ENCODE data around the gene CAPN10. TPM values are rescaled to one million over a fixed set of nuclear protein-coding genes. Genes with fewer than 3 reads are reported as not detected.
"Not testable (repeated sequence)": the region's sequence is repeated elsewhere in the genome, so short reads cannot be mapped to it uniquely, and the experiment has no call there.

CAPN10 gene
- polyA plus RNA-seq (2013), result 23.0 TPM

GRCh38 chr2:240586198-240586918 lies at the start of gene CAPN10:
TSS of gene CAPN10 (plus strand) at chr2:240586734. CDS start at chr2:240586912, 178 bp downstream.
- peaks cover 0 to 2% (median 0%) of the 10 kb centered on the region in 5 experiments for H3K9me3 ChIP-seq (ENCODE audit: control extremely low read depth in 1 of 5, control insufficient read depth in 4 of 5, insufficient read depth in 2 of 5, low read depth in 1 of 5, low read length in 4 of 5)
- peak within 1 kb of the TSS; percentile 58 to 84 for H3K27ac ChIP-seq (ENCODE audit: insufficient read depth in 1 of 2, low read depth in 1 of 2, low read length in 2 of 2, poor library complexity in 1 of 2, severe bottlenecking in 2 of 2)
- H3K27me3 ChIP-seq (replicated peaks in 2 of 5; ENCODE audit: control insufficient read depth in 4 of 5, insufficient read depth in 5 of 5, low read length in 4 of 5), result no peaks in the 10 kb centered on the region
- peaks cover 5 to 25% (median 20%) of the 10 kb centered on the region in 4 experiments for H3K36me3 ChIP-seq (ENCODE audit: control insufficient read depth in 4 of 4, insufficient read depth in 4 of 4, low read length in 3 of 4)
- peak within 1 kb of the TSS; percentile 68 to 97 (median 90) for H3K4me3 ChIP-seq (ENCODE audit: control insufficient read depth in 1 of 7, extremely low read depth in 1 of 7, insufficient read depth in 4 of 7, low read depth in 2 of 7, low read length in 6 of 7)
- DNase-seq, result peak; percentile 91 to 95 (median 95)
- POLR2A ChIA-PET, result interaction anchor here (0.6 to 3.6 kb wide), 7 partner anchors 15 to 39 kb away, joined by 3 to 39 read pairs (median 4); partner anchors contain the start of genes DUSP28, GPR35 and RNPEPL1
- 0% methylated on average over 79 of the region's 88 CpGs for WGBS (ENCODE audit: insufficient coverage)
- H3K4me1 ChIP-seq (ENCODE audit: control extremely low read depth in 1 of 4, control insufficient read depth in 4 of 4, insufficient read depth in 4 of 4, low read length in 3 of 4), result peaks cover 2 to 34% (median 32%) of the 10 kb centered on the region in 4 experiments
- CTCF ChIA-PET, result interaction anchor here (0.7 to 4.0 kb wide), 17 partner anchors 8 to 254 kb away, joined by 3 to 20 read pairs (median 3); partner anchors contain the start of gene ANKMY1

GRCh38 chr2:240538031-240538780 lies 48.3 kb upstream of the CAPN10 start:
- ChIA-PET POLR2A (no interaction called here), CTCF (interaction anchor here (1.5 kb wide), 1 partner anchor 13 kb away, joined by 3 read pairs; no protein-coding TSS in a partner anchor)
- 96% methylated on average over 33 of the region's 43 CpGs for WGBS (ENCODE audit: insufficient coverage)
- H3K27me3 ChIP-seq (replicated peaks in 2 of 5; ENCODE audit: control insufficient read depth in 4 of 5, insufficient read depth in 5 of 5, low read length in 4 of 5), result no peaks in the 10 kb centered on the region
- no peak overlapping the region for H3K27ac ChIP-seq (ENCODE audit: insufficient read depth in 1 of 2, low read depth in 1 of 2, low read length in 2 of 2, poor library complexity in 1 of 2, severe bottlenecking in 2 of 2)
- DNase-seq, result no peak
- no peaks in the 10 kb centered on the region for H3K4me1 ChIP-seq (ENCODE audit: control extremely low read depth in 1 of 4, control insufficient read depth in 4 of 4, insufficient read depth in 4 of 4, low read length in 3 of 4)
- H3K9me3 ChIP-seq (ENCODE audit: control extremely low read depth in 1 of 5, control insufficient read depth in 4 of 5, insufficient read depth in 2 of 5, low read depth in 1 of 5, low read length in 4 of 5), result peaks cover 3 to 10% (median 5%) of the 10 kb centered on the region in 5 experiments
- no peak overlapping the region for H3K4me3 ChIP-seq (ENCODE audit: control insufficient read depth in 1 of 7, extremely low read depth in 1 of 7, insufficient read depth in 4 of 7, low read depth in 2 of 7, low read length in 6 of 7)
- peaks cover 8 to 55% (median 30%) of the 10 kb centered on the region in 4 experiments for H3K36me3 ChIP-seq (ENCODE audit: control insufficient read depth in 4 of 4, insufficient read depth in 4 of 4, low read length in 3 of 4)

GRCh38 chr2:240539101-240539500 lies 47.4 kb upstream of the CAPN10 start:
- H3K9me3 ChIP-seq (ENCODE audit: control extremely low read depth in 1 of 5, control insufficient read depth in 4 of 5, insufficient read depth in 2 of 5, low read depth in 1 of 5, low read length in 4 of 5); H3K27ac ChIP-seq (ENCODE audit: insufficient read depth in 1 of 2, low read depth in 1 of 2, low read length in 2 of 2, poor library complexity in 1 of 2, severe bottlenecking in 2 of 2); H3K4me3 ChIP-seq (ENCODE audit: control insufficient read depth in 1 of 7, extremely low read depth in 1 of 7, insufficient read depth in 4 of 7, low read depth in 2 of 7, low read length in 6 of 7); H3K27me3 ChIP-seq (replicated peaks in 2 of 5; ENCODE audit: control insufficient read depth in 4 of 5, insufficient read depth in 5 of 5, low read length in 4 of 5); DNase-seq; POLR2A ChIA-PET; H3K4me1 ChIP-seq (ENCODE audit: control extremely low read depth in 1 of 4, control insufficient read depth in 4 of 4, insufficient read depth in 4 of 4, low read length in 3 of 4): not testable (repeated sequence)
- CTCF ChIA-PET, result interaction anchor here (1.5 kb wide), 1 partner anchor 12 kb away, joined by 3 read pairs; no protein-coding TSS in a partner anchor
- peaks cover 6 to 52% (median 25%) of the 10 kb centered on the region in 4 experiments for H3K36me3 ChIP-seq (ENCODE audit: control insufficient read depth in 4 of 4, insufficient read depth in 4 of 4, low read length in 3 of 4)
- over 99% methylated on average over 13 of the region's 17 CpGs for WGBS (ENCODE audit: insufficient coverage)

- Histone ChIP-seq H3K27ac (ENCODE audit: insufficient read depth in 1 of 2, low read depth in 1 of 2, low read length in 2 of 2, poor library complexity in 1 of 2, severe bottlenecking in 2 of 2) (no peak overlapping the region), H3K4me3 (ENCODE audit: control insufficient read depth in 1 of 7, extremely low read depth in 1 of 7, insufficient read depth in 4 of 7, low read depth in 2 of 7, low read length in 6 of 7) (no peak overlapping the region), H3K36me3 (ENCODE audit: control insufficient read depth in 4 of 4, insufficient read depth in 4 of 4, low read length in 3 of 4) (peaks cover 6 to 52% (median 22%) of the 10 kb centered on the region in 4 experiments), H3K4me1 (ENCODE audit: control extremely low read depth in 1 of 4, control insufficient read depth in 4 of 4, insufficient read depth in 4 of 4, low read length in 3 of 4) (no peaks in the 10 kb centered on the region), H3K9me3 (ENCODE audit: control extremely low read depth in 1 of 5, control insufficient read depth in 4 of 5, insufficient read depth in 2 of 5, low read depth in 1 of 5, low read length in 4 of 5) (peaks cover 2 to 8% (median 2%) of the 10 kb centered on the region in 5 experiments), H3K27me3 (replicated peaks in 2 of 5; ENCODE audit: control insufficient read depth in 4 of 5, insufficient read depth in 5 of 5, low read length in 4 of 5) (no peaks in the 10 kb centered on the region)
- ChIA-PET CTCF (interaction anchor here (1.5 kb wide), 1 partner anchor 11 kb away, joined by 3 read pairs; no protein-coding TSS in a partner anchor), POLR2A (no interaction called here)
- no peak for DNase-seq
Measured at GRCh38 chr2:240539906-240540305, 46.6 kb upstream of the CAPN10 start.

GRCh38 chr2:240551288-240551687 lies 35.2 kb upstream of the CAPN10 start:
- H3K36me3 ChIP-seq (ENCODE audit: control insufficient read depth in 4 of 4, insufficient read depth in 4 of 4, low read length in 3 of 4), result peaks cover 11 to 41% (median 26%) of the 10 kb centered on the region in 4 experiments
- peaks cover 5 to 13% (median 7%) of the 10 kb centered on the region in 5 experiments for H3K9me3 ChIP-seq (ENCODE audit: control extremely low read depth in 1 of 5, control insufficient read depth in 4 of 5, insufficient read depth in 2 of 5, low read depth in 1 of 5, low read length in 4 of 5)
- no peaks in the 10 kb centered on the region for H3K27me3 ChIP-seq (replicated peaks in 2 of 5; ENCODE audit: control insufficient read depth in 4 of 5, insufficient read depth in 5 of 5, low read length in 4 of 5)
- no peak overlapping the region for H3K4me3 ChIP-seq (ENCODE audit: control insufficient read depth in 1 of 7, extremely low read depth in 1 of 7, insufficient read depth in 4 of 7, low read depth in 2 of 7, low read length in 6 of 7)
- CTCF ChIA-PET, result interaction anchor here (0.8 to 1.0 kb wide), 3 partner anchors 12 to 37 kb away, joined by 3 read pairs; no protein-coding TSS in a partner anchor
- POLR2A ChIA-PET, result interaction anchor here (0.6 kb wide), 1 partner anchor 82 kb away, joined by 3 read pairs; no protein-coding TSS in a partner anchor
- H3K4me1 ChIP-seq (ENCODE audit: control extremely low read depth in 1 of 4, control insufficient read depth in 4 of 4, insufficient read depth in 4 of 4, low read length in 3 of 4), result no peaks in the 10 kb centered on the region
- DNase-seq, result no peak
- WGBS (ENCODE audit: insufficient coverage), result 100% methylated on average over 4 of the region's 4 CpGs
- no peak overlapping the region for H3K27ac ChIP-seq (ENCODE audit: insufficient read depth in 1 of 2, low read depth in 1 of 2, low read length in 2 of 2, poor library complexity in 1 of 2, severe bottlenecking in 2 of 2)

- no peaks in the 10 kb centered on the region for H3K27me3 ChIP-seq (replicated peaks in 2 of 5; ENCODE audit: control insufficient read depth in 4 of 5, insufficient read depth in 5 of 5, low read length in 4 of 5)
- DNase-seq, result no peak
- peaks cover 5 to 13% (median 7%) of the 10 kb centered on the region in 5 experiments for H3K9me3 ChIP-seq (ENCODE audit: control extremely low read depth in 1 of 5, control insufficient read depth in 4 of 5, insufficient read depth in 2 of 5, low read depth in 1 of 5, low read length in 4 of 5)
- no peak overlapping the region for H3K4me3 ChIP-seq (ENCODE audit: control insufficient read depth in 1 of 7, extremely low read depth in 1 of 7, insufficient read depth in 4 of 7, low read depth in 2 of 7, low read length in 6 of 7)
- peaks cover 11 to 44% (median 26%) of the 10 kb centered on the region in 4 experiments for H3K36me3 ChIP-seq (ENCODE audit: control insufficient read depth in 4 of 4, insufficient read depth in 4 of 4, low read length in 3 of 4)
- no peak overlapping the region for H3K27ac ChIP-seq (ENCODE audit: insufficient read depth in 1 of 2, low read depth in 1 of 2, low read length in 2 of 2, poor library complexity in 1 of 2, severe bottlenecking in 2 of 2)
- no CpG with 5 or more reads among the region's 1 CpG for WGBS (ENCODE audit: insufficient coverage)
- peaks cover 0 to 1% (median 0%) of the 10 kb centered on the region in 4 experiments for H3K4me1 ChIP-seq (ENCODE audit: control extremely low read depth in 1 of 4, control insufficient read depth in 4 of 4, insufficient read depth in 4 of 4, low read length in 3 of 4)
- CTCF ChIA-PET, result no interaction called here
- POLR2A ChIA-PET, result no interaction called here
Measured at GRCh38 chr2:240551811-240552210, 34.7 kb upstream of the CAPN10 start.

Measured in common myeloid progenitor, CD34-positive (primary cell).